NOMO-1 treated with DMSO at 0.1 percent for 48 hours (cell line): ENCODE results near the gene CPA5.

Experiments
- DNase-seq: peaks from one replicate; lab custom pipeline; 2025; ENCODE audit not compliant: unreplicated experiment; lab: John Stamatoyannopoulos, UW

Gene CPA5

DNA sequence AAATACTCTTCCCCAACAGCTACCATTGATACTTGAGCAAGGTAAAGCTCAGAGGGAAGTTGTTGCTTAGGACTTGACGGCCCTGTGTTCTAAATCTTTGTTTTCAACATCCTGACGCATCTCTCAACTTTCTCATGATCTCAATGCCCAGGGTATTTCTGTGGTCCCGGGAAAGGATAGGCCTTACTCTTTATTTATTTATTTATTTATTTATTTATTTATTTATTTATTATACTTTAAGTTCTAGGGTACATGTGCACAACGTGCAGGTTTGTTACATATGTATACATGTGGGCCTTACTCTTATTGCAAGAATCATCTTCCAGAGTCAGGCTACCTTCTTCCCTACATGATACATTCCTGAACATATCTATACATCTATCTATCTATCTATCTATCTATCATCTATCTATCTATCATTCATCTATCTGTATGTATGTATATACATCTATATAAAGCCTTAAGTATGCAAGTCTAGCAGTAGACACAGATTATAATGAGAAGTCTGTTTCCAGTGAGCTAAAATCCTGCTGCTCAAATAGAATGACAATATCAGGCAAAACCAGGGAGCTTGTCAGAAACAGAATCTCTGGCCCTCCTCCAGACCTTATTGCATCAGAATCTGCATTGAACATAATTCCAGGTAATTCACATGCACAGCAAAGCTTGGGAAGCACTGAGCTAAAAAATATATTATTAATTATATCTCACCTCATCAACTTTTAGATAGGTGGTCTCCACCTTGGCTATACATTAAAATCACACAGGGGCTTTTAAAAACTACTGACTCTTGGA is 12.2 kb upstream of the CPA5 start:
- no peak for DNase-seq

DNA sequence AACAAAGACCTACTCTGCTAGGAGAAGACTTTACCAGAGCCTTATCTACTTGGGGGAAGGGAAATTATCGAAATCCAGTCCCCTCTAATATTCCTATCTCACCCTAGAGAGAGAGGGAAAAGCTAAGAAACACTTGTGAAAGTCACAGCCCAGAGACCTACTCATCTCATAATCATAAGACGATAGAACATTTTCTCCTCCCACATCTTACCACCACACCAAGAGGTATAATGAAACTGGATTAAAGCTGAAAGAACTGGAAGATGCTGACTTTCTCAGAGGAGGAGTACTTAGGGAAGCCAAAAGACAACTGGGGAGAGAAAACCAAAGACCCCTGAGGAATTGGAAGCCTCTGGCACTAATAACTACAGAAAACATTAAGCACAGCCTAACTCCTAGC is 10.8 kb upstream of the CPA5 start:
- no peak for DNase-seq

DNA sequence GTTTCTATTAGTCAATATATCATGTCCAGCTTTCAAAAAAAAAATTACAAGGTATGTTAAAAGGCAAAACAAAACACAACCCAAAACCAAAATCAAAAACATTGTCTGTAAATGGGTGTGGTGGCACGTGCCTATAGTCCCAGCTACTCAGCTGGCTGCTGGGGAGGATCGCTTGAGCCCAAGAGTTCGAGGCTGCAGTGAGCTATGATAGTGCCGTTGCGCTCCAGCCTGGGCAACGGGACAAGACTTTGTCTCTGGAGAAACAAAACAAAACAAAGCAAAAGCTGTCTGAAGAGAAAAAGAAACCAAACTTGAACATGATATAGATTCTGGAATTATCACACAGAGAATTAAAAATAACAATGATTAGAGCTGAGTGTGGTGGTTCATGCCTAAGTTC is 10.3 kb upstream of the CPA5 start:
- no peak for DNase-seq

DNA sequence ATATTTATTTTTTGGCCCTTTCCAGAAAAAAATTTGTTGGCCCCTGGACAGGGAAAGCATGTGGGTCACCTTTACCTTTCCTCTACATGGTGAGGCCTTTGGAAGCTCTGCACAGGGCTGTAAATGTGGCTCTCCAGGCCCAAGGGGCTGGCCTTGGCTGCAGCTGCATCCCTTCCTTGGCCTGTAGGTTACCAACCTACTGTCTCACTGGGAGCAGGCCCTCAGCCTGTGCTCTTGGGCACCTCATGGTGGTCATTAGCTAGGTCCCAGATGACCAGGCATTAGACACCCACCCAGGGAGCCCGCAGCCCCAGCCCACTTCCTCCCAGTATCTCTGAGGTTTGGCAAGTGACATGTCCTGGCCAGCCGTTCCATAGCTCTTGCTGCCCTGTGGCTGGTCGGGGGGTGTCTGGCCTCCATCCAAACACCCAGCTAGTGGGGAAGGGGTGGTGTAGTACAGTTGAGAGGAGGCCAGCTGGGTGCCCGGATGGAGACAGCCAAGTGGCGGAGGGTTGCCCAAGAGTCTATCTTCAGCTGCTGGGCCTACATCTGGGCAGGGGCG is 7.1 kb upstream of the CPA5 start:
- DNase-seq = no peak

DNA sequence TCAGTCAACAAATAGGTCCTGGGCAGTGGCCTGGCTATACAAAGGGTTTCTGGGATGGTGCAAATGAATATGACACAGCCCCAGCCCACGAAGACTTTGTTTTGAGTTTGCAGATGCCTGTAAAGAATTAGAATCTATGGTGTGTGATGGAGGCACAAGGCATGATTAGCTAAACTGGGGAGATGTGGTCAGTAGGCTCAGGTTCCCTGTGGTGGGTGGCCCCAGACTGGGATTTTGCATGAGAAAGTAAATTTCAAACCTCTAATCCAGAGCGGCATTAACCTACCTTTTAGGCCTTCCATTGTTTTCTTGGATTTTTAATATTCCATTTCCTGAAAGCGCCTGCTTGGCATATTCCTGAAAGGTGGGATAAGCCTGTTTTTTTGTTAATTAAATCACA is 6.4 kb upstream of the CPA5 start:
- no peak for DNase-seq

DNA sequence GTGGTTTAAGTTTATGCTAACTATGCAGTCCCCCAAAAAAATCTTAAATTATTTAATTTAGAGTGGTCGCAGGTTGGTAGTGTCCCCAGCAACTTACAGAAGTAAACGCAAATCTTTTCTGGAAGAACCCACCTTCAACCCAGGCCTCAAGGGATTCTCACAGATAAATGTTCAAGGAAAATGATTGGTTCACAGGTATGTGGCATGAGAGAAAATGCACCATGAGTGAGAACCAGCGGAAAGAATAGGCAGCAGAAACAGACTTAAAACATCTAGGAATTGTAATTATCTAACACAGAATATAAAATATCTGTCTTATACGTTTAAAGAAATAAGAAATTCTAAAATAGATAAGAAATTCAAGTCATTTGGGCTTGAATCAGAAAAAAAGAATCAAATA is 2.7 kb upstream of the CPA5 start:
- no peak for DNase-seq

DNA sequence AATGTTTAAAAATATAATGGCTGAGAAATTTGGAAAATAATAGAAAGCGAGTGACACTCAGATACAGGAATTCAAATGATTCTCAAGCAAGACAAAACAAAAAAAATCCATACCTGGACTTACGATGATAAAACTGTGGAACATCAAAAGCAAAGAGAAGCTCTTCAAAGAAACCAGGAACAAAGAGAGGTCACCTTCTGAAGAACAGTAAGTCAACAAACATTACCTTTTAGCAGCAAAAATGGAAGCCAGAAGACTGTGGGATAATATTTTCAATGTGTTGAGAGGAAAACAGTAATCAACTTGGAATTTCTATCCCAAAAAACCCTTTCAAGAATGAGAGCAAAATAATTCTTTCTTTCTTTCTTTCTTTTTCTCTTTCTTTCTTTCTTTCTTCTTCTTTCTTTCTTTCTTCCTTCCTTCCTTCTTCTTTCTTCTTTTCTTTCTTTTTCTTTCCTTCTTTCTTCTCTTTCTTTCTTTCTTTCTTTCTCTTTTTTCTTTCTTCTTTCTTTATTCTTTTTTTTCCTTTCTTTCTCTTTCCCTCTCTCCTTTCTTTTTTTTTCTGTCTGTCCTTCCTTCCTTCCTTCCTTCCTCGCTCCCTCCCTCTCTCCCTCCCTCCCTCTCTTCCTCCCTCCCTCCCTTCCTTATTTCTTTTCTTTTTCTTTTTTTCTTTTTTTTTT is 1.8 kb upstream of the CPA5 start:
- DNase-seq = no peak

DNA sequence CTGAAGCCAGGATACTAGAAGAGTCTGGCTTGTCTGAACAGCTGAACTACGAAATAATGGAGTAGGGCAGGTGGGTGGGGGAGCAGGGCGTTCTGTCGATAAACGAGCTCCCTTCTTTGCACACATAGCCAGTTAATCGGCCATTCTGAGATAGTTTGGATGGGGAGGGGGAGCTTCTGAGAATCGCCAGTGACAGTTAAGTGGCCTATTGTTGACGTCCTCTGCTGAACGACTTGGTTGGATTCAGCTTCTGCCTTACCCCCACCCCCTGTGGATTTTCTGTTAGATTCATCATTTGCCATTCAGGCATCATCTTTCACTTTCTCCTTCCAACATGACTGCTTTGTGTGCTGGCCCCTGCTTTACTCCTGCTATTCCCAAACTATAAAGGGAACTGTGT is 520 bp downstream of the CPA5 start:
- DNase-seq = no peak

DNA sequence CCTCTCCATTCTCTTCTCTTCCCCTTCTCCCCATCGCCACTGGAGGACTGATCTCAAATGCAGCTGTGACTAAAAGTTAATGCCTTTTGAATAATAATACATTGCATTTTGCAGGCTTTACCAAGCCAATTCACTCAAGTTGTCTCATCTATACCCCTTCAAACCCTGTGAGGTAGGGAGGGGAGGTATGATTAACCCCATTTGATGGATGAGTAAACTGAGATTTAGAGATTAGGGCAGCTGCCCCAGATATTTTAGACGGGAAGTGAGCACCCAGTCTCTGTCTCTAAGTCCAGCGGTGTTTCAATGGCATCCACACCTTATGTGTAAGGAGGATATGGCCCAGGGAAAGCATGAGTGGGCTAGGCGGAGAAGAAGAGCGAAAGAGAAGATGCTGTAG is 1.1 kb downstream of the CPA5 start:
- DNase-seq = no peak

DNA sequence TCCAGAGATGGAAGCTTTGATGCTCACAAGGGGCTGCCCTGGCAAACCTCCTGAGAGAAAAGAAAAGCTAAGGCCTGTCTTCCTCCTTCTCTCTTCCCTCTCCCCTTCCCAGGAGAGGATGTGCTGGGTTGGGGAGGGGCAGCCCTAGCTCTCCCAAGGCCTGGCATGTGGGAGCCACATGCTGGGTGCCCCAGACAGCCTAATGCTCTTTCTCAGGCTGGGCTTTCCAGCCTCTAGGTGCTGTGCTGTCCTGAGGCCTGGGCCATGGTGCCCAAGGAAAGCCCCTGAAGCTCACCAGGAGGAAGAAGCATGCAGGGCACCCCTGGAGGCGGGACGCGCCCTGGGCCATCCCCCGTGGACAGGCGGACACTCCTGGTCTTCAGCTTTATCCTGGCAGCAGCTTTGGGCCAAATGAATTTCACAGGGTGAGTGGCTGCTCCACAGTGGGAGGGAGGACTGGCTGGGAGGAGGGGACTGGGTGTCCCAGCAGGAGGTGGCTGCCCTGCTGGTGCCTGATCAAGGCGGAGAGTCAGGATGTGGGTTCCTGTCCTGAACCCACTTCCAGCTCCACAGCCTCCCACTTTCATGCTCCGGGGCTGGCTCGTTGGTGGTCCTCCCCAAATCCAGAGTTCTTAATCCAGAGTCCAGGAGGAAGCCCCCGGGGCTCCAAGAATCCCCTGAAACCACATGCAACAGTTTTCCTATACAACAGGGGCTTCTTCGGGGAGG is 1.7 kb downstream of the CPA5 start:
- DNase-seq = no peak

DNA sequence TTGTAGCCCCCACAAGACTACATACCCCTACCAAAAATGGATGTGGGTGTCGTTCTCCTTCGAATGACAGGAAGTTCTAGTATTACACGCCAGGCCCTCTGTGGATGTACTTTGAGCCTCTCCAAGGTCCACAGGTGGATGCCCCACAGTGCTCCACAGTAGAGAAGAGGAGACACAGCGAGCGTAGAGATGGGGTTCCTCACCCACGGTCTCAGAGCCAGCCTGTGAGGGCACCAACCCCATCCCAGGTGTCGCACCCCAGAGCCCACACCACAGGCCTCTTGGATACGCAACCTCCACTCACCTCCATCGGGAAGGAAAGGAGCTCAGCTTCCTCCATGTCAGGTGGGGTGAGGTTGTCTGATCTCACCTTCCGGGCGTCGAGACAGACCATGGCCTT is 2.3 kb downstream of the CPA5 start:
- no peak for DNase-seq

DNA sequence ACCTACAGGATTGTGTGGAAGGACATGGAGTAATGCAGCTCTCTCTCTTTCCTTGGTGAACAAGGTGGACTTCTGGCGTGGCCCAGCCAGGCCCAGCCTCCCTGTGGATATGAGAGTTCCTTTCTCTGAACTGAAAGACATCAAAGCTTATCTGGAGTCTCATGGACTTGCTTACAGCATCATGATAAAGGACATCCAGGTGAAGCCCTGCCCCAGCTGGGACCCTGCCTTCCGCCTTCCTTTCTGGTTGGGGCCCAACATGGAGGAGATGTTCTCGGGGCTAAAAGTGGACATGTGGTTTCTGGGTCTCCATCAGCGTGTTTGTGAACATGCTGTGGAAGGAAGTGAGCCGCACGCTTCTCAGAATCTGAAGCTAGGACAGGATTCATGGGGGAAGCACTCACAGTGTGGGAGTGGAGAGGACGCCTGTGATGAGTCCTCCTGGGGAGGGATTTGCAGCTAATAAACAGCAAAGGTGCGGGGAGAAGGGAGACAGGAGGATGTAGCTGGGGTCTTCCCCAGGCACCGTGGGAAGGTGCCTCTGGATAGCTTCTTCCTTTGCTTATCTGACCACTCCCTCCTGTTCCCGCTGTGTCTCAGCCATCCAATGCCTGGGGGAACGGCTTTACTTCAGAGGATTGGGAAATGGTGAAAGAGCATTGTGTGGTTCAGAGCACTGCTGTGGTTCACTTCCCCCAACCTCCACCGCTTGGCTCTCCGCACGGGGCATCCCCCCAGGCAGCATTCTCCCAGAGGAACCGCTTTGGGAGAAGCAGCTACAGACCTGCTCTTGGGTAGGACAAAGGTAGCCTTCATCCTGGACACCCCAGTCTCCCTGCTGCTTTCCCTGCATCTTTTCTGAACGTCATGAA is 5.5 kb downstream of the CPA5 start:
- no peak for DNase-seq

DNA sequence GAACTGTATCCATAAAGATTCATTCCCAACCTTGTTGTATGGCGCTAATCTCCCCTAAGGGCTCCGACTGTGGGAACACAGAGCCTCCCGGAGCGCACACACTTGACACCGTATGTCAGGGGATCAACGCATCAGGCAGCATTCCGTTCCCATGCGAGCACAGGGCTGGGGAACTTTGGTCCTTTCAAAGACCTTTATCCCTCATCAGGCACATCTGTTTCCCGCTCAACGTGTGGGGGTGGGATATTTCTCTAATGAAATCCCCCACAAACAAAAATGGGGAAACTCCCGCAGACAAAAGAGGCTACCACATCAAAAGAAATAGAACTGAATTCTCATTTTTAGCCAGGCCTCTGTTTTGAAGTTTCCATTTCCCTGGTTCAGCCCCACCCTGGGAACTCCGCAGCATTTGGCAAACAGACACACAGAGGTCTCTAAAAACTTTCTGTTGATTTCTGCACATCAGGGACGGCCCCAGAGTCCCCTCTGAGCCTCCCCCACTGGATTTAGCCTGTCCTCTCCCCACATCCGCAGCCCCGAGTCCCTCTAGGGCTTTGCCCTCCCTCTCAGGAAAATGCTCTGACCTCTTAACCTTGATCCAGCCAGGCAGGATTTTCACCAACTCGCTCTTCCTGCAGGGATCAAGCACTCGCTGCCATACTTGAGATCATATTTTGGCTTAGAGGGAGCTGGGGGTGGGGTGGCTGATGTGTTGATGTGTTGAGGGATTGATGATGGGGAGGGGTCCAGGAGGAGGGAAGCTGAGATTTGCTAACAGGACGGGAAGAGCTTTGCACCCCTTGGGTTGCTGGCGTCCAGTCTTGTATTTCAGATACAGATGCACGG is 6.6 kb downstream of the CPA5 start:
- DNase-seq = no peak

DNA sequence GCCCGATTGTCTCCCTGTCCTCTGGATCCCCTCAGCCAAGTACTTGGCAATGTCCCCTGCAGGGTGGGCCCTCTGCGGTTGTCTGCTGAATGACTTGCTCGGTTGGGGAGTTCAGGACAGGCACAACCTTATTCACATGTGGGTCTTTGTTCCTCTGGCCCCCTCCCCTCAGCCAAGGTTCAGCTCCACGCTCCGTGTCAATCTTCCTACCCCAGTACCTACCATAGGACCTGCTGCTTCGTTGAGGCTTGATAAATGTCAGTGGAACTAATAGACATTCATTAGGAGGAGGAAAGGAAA is 7.1 kb downstream of the CPA5 start:
- DNase-seq = no peak

DNA sequence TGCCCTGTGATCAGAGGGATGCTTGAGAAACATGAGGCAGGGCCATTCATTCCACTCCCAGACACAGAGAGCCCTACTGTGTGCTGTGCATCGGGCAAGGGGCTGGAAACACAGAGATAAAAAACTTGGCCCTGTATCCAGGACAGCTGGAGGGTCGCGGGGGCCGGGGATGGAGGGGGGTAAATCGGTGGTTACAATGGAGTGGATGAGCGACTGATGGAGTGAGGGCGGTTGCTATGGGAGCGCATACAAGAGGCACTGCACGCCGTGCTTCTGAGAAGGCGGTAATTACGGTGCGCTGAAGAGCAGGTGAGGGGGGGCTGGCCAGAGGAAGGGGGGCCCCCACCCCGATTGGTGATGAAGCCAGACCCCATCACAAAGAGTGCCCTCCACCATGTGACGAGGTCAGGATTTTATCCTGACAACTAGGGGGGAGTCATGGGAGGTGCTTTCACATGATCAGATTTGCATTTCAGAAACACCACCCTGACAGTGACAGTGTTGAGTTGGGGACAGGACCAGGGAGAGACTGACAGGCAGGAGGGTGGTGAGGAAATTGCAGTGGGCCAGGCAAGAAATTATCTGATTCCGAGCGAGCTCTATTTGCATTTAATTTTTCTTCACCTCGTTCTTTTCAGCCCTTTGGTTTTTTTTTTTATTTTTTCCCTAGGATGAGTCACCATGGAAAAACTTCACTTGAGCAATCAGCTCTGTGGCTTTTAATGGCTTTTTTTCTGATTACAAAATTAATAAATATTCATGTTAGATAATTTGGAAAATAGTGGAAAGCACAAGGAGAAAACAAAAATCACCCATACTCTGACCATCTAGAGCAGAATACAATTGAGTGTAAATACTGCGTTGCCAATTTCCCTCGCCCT is 7.8 kb downstream of the CPA5 start:
- DNase-seq = no peak

DNA sequence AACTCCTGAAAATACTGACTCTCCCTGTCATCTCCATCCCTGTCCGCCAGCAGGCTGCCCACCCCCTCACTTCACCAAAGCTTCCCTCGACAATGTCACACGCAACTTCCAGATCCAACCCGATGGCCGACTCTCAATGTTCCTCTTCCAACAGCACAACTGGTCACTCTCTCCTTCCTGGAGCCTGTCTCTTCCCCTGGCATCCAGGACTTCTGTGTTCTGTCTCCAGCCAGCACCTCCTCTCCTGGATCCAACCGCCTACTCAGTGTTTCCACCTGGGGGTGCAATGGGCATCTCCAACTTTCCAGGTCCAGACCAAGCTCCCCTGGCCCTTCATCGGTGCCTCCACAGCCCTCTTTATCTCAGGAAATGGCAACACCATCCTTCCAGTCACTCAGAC is 8.6 kb downstream of the CPA5 start:
- DNase-seq = no peak

DNA sequence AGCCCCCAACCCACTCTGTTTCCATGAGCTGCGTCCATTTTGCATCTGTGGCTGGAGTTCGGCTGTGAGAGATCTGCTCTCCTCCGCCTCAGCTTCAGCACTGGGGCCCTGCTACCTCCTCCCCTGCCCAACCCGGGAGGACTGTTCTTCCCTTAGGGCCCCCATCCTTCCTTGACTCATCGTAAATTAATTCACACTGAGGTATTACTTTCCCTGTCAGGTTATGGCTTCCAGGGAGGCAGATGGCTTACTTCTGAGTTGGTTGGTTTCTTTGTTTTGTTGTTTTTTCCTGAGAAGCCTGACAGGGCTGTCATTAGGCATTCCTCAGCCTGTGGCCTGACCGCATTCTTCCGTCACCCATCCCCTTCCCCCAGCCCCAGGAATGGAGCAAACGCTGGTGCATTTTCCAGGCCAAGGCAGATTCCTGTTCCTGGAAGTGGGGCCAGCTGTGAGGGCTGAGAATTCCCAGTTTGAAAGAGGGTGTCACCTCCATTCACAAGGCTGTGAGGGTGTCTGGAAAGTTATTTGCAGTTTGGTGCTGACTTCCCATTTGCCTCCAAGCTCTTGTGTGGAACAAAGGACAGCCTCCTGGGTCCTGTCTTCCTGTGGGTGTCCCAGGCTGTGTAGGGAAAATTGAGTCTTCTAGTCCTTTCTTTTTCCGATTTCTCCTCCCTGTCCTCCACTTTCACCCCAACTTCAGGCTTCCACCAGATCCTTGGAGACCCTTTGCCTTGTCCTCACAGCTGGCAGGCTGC is 11.7 kb downstream of the CPA5 start:
- no peak for DNase-seq

DNA sequence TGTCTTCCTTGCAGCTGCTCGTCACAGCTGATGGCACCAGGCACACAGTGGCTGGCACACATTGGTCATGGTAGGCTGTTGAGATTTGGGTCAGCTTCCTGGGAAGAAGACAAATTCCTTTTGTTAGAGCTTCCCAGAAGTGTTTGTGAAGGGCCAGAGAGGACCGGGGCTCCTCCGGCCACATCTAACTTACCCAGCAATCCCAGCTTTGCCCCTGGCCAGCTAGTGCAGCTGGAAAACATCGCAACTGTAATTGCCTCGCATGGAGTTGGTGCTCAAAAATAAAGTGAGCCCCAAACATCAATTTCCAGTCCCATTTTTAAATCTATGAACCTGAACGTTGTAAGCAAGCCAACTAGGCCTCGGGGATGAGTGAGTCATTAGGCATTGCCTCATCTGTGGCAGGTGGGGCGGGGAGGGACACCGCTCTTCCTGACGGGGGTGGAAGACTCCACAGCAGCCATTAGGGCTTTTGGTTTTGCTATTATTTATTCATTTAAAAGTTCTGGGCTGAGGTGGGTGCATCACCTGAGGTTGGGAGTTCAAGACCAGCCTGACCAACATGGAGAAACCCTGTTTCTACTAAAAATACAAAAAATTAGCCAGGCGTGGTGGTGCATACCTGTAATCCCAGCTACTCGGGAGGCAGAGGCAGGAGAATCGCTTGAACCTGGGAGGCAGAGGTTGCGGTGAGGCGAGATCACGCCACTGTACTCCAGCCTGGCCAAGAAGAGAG is 12.4 kb downstream of the CPA5 start:
- DNase-seq = peak; percentile 0
